Activated T-cell treated with anti-CD3 and anti-CD28 coated beads, Interleukin-2, amount 50 U/mL, for 72 hours (primary cell): Measurements from ENCODE around the gene JMJD8. TPM values are rescaled to one million over a fixed set of nuclear protein-coding genes. Genes with fewer than 3 reads are reported as not detected.

ENCODE experiments used
- ATAC-seq, 2 donors: fragments of 150-1000 bp; cut with Tn5 transposase; replicated peaks in 1 of 2; 2 replicates each; pipeline ENCODE4 v1.10.0; 2021; ENCODE audit warnings: moderate library complexity in 2 of 2, mild to moderate bottlenecking in 1 of 2
- DNase-seq, 2 donors: peaks; one replicate each; pipeline ENCODE4 v3.0.0; 2021 to 2022; ENCODE audit warnings: mixed read lengths in 1 of 2
- H3K27ac Mint-ChIP-seq: one replicate; pipeline ENCODE4 v1.8.0; 2022; ENCODE audit warnings: mild to moderate bottlenecking, moderate library complexity, mixed read lengths
- H3K27me3 Mint-ChIP-seq: one replicate; pipeline ENCODE4 v1.8.0; 2022; ENCODE audit warnings: low read depth, mixed read lengths
- H3K36me3 Mint-ChIP-seq, 2 donors: one replicate each; pipeline ENCODE4 v1.8.0; 2022; ENCODE audit warnings: mixed read lengths in 2 of 2, mild to moderate bottlenecking in 1 of 2; ENCODE audit not compliant: insufficient read depth in 2 of 2
- H3K4me1 Mint-ChIP-seq: one replicate; pipeline ENCODE4 v1.8.0; 2022; ENCODE audit warnings: low read depth, mixed read lengths
- H3K4me3 Mint-ChIP-seq, 2 donors: one replicate each; pipeline ENCODE4 v1.8.0; 2022; ENCODE audit warnings: mild to moderate bottlenecking in 2 of 2, mixed read lengths in 2 of 2, moderate library complexity in 2 of 2
- H3K9me3 Mint-ChIP-seq, 2 donors: one replicate each; pipeline ENCODE4 v1.8.0; 2022; ENCODE audit warnings: mixed read lengths in 2 of 2
- total RNA-seq, 2 donors: library from RNA; stranded (reverse); gene quantifications; one replicate each; pipeline ENCODE4 v1.2.3, GENCODE V29; 2022

The JMJD8 gene
- total RNA-seq, 2 donors from 2014 or later = 15.7 to 20.7 TPM

DNA sequence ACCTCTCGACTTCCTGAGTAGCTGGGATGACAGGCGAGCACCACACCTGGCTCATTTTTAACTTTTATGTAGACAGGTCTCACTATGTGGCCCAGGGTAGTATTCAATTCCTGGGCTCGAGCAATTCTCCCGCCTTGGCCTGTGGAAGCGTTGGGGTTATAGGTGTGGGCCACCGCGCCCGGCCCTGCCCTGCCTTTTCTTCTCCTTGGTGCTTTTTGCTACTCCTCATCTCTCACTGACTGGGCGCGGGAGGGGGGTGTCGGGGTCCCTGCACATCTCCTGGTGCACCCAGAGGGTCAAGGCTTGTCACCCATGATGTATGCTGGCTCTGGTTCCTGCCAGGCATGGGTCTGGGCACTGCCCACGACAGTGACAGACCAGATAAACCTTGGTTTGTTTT, 39.6 kb downstream of the JMJD8 start:
- no peak for ATAC-seq
- Mint-ChIP-seq H3K27ac (no peak overlapping the region), H3K4me1 (peaks cover 22% of the 10 kb centered on the region), H3K9me3 (no peaks in the 10 kb centered on the region), H3K4me3 (peak overlapping the region; percentile 58 to 79), H3K27me3 (no peaks in the 10 kb centered on the region), H3K36me3 (no peaks in the 10 kb centered on the region)
- no peak for DNase-seq

DNA sequence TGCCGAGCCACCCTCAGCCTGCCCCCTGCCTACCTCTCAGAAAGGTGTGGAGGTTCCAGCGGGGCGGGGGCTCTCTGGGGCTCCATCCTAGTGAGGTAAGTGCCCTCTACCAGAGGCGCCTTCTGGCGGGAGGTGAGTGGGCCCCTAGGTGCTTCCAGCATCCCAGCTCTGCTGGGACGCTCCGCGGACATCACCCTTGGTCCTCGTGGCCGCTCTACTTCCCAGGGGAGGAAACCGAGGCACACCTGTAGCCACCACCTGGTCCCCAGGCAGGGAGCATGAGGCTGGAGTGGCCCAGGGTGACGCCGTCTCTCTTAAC, 41.1 kb downstream of the JMJD8 start:
- Mint-ChIP-seq H3K4me3 (peak overlapping the region; percentile 79 to 80), H3K9me3 (no peaks in the 10 kb centered on the region), H3K27me3 (no peaks in the 10 kb centered on the region), H3K27ac (no peak overlapping the region), H3K36me3 (no peaks in the 10 kb centered on the region), H3K4me1 (peaks cover 26% of the 10 kb centered on the region)
- no peak for ATAC-seq
- no peak for DNase-seq

- DNase-seq (peak; percentile 47 to 56), ATAC-seq (peak; percentile 43 to 56)
- peaks cover 23% of the 10 kb centered on the region for H3K4me1 Mint-ChIP-seq
- H3K9me3 Mint-ChIP-seq = no peaks in the 10 kb centered on the region
- H3K4me3 Mint-ChIP-seq = peak overlapping the region; percentile 79 to 80
- no peaks in the 10 kb centered on the region for H3K27me3 Mint-ChIP-seq
- no peak overlapping the region for H3K27ac Mint-ChIP-seq
- H3K36me3 Mint-ChIP-seq = no peaks in the 10 kb centered on the region
Measured at GRCh38 chr16:642189-643049, 41.7 kb downstream of the JMJD8 start.

DNA sequence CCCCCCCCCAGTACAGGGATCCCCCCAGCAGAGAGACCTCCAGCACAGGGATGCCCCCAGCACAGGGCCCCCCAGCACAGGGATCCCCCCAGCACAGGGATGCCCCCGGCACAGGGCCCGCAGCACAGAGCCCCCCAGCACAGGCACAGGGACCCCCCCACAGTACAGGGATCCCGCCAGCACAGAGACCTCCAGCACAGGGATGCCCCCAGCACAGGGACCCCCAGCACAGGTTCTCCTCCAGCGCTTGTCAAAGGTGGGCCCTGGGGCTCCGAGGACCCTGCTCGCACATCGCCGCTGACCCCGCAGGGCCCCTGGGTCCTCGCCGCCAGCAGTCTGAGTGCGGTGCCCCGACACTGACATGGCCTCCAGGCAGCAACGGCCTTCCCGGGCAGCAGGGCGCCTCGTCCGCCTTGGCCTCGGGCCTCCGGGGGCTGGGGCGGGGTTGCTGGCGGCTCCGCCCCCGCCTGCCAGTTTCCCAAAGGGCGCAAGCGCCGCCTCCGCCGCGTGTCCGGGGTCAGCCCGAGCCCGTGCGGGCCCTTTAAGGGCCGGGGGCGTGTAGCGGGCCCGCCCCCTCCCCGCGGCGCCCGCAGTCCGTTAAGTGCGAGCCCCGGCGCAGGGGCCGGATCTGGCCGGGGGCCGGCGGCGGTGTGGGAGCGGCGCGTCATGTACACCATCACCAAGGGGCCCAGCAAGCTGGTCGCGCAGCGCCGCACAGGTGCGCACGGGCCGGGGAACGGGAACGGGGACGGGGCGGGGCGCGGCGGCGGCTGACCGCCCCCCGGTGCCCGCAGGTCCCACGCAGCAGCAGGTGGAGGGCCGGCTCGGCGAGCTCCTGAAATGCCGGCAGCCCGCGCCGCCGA, 42.6 kb downstream of the JMJD8 start, which contains the start of gene MCRIP2:
Gene MCRIP2, plus strand, starts transcription at position 503 of the 863 bp plus-strand sequence. Its CDS starts 164 bp downstream, at position 667.
- peak; percentile 87 for DNase-seq
- peak within 1 kb of the TSS; percentile 79 to 80 for H3K4me3 Mint-ChIP-seq
- no peak within 1 kb of the TSS for H3K27ac Mint-ChIP-seq
- no peaks in the 10 kb centered on the region for H3K27me3 Mint-ChIP-seq
- no peaks in the 10 kb centered on the region for H3K9me3 Mint-ChIP-seq
- peak; percentile 69 to 73 for ATAC-seq
- H3K36me3 Mint-ChIP-seq = no peaks in the 10 kb centered on the region
- H3K4me1 Mint-ChIP-seq = peaks cover 26% of the 10 kb centered on the region

- no peak for ATAC-seq
- no peaks in the 10 kb centered on the region for H3K36me3 Mint-ChIP-seq
- peak overlapping the region; percentile 65 to 70 for H3K4me3 Mint-ChIP-seq
- peaks cover 29% of the 10 kb centered on the region for H3K4me1 Mint-ChIP-seq
- no peaks in the 10 kb centered on the region for H3K9me3 Mint-ChIP-seq
- no peak for DNase-seq
- no peaks in the 10 kb centered on the region for H3K27me3 Mint-ChIP-seq
- H3K27ac Mint-ChIP-seq = no peak overlapping the region
Measured at GRCh38 chr16:640614-641013, 43.5 kb downstream of the JMJD8 start.

DNA sequence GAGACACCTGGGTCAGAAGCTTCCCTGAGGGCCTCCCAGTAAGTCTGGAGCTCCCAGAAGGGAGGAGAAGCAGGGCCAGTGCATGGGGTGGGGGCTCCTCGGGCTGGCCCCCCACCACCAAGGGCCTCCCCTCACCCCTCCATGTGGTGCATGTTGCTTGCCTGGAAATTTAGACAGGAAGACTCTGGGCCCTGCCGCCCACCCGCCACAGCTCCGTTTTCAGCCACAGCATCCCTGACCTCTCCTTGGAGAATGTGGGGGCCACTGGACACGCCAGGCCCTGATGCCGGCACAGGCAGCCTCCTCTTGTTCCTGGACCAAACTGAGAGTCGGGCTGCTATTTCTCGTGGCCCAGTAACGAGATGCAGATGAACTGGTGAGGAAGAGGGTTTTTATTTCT, 45.3 kb downstream of the JMJD8 start:
- H3K4me1 Mint-ChIP-seq = peaks cover 29% of the 10 kb centered on the region
- no peak for ATAC-seq
- DNase-seq = no peak
- no peak overlapping the region for H3K27ac Mint-ChIP-seq
- H3K27me3 Mint-ChIP-seq = no peaks in the 10 kb centered on the region
- H3K36me3 Mint-ChIP-seq = no peaks in the 10 kb centered on the region
- H3K9me3 Mint-ChIP-seq = no peaks in the 10 kb centered on the region
- H3K4me3 Mint-ChIP-seq = no peak overlapping the region

- H3K36me3 Mint-ChIP-seq = no peaks in the 10 kb centered on the region
- no peak overlapping the region for H3K27ac Mint-ChIP-seq
- peak overlapping the region in 1 of 2 donors; percentile 68 for H3K4me3 Mint-ChIP-seq
- DNase-seq = no peak
- ATAC-seq = no peak
- H3K9me3 Mint-ChIP-seq = no peaks in the 10 kb centered on the region
- H3K4me1 Mint-ChIP-seq = peaks cover 22% of the 10 kb centered on the region
- H3K27me3 Mint-ChIP-seq = no peaks in the 10 kb centered on the region
Measured at GRCh38 chr16:638034-638543, 46.0 kb downstream of the JMJD8 start.

- H3K36me3 Mint-ChIP-seq = no peaks in the 10 kb centered on the region
- H3K9me3 Mint-ChIP-seq = no peaks in the 10 kb centered on the region
- ATAC-seq (no peak), DNase-seq (peak; percentile 86 to 87)
- H3K4me3 Mint-ChIP-seq = peak overlapping the region; percentile 99
- H3K4me1 Mint-ChIP-seq = peaks cover 17% of the 10 kb centered on the region
- peak overlapping the region; percentile 99 for H3K27ac Mint-ChIP-seq
- no peaks in the 10 kb centered on the region for H3K27me3 Mint-ChIP-seq
Measured at GRCh38 chr16:637081-638018, 46.8 kb downstream of the JMJD8 start.

DNA sequence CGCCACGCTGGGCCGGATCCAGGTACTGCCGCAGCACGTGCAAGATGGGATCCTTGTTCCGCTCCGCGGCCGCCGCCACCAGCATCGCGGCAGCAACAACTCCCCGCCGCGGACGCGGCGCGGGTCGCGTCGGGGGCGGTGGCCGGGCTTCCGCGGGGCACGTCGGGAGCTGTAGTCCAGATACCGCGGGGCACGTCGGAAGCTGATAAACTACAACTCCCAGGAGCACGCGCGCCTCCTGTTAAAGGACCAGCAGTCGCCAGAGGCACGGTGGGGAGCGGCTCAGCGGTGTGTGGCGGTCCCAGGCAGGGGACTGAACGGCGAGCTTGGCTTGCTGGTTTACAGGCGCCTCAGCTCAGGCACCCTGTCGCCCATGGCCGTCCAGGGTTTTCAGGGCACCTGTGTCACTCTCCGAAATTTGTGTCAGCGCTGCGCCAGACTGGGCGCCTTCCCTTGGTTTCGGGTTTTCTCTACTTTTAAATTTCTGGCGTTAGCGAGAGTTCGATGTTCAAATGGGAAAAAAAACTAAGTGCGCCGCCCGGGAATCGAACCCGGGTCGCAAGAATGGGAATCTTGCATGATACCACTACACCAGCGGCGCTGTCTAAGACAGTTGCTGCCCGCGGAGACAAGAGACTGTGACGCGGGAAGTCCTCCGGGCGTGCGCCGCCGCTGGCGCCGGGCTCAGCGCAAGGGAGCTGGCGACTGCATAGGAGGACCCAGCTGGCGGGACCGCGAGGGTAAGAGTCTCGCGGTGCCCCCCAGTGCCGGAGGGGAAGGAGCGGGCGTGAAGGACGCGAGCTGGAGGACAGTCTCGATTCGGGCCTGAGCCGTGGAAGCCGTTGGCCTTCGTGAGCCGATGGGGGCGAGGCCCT, 47.7 kb downstream of the JMJD8 start, which contains the start of gene METTL26:
Gene METTL26, minus strand, starts transcription at position 100 of the 875 bp plus-strand sequence. Its CDS starts 15 bp downstream, at position 85.
- ATAC-seq (peak; percentile 88 to 89), DNase-seq (peak; percentile 94 to 96)
- peaks cover 17% of the 10 kb centered on the region for H3K4me1 Mint-ChIP-seq
- H3K4me3 Mint-ChIP-seq = peak within 1 kb of the TSS; percentile 99
- H3K9me3 Mint-ChIP-seq = no peaks in the 10 kb centered on the region
- H3K36me3 Mint-ChIP-seq = no peaks in the 10 kb centered on the region
- no peaks in the 10 kb centered on the region for H3K27me3 Mint-ChIP-seq
- H3K27ac Mint-ChIP-seq = peak within 1 kb of the TSS; percentile 99

DNA sequence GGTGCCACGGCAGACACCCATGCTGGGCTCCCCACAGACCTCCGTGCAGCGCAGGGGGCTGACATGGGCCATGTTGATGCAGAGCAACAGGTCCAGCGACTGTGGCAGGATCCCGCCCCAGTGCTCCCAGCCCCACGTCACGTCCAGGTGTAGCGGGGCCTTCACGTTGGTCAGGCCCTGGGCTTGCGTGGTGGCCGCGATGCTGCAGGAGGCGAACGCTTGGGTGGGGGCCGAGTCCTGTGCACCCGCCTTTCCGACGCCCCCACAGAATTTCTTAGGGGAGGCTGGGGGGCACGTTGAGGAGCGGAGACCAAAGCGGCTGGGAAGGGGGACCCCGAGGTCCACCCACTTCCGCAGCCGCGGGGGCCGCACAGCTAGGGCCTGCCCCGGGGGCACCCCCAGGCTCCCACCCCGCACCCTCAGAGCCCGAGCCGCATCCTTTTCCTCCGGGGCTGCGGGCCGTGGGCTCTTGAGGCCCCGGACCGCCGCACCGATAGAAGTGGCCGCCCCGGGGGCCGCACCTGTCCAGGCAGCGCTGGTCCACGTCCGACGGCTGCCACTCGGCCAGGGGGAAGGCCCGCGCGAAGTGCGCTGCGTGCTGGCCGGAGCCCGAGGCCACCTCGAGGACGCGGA, 48.4 kb downstream of the JMJD8 start:
- ATAC-seq (peak; percentile 1 to 7), DNase-seq (no peak)
- no peaks in the 10 kb centered on the region for H3K27me3 Mint-ChIP-seq

DNA sequence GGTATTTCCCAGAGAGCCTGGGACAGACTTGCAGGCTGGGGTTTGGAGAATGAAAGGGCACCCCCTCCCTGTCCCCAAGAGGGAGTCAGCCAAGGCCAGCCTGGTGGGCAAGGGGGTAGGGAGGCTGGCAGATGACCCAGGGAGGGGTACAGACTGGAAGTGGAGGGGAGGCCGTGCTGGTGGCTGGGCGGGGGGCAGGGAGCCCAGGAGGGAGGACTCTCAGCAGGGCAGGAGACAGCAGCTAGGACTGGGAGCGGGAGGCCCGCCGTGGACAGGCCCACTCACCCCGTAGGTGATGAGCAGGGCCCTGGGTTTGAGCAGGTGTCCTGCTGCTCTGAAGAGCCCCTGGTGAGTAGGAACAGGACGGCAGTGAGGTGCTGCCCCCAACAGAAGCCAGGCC, 49.1 kb downstream of the JMJD8 start:
- Mint-ChIP-seq H3K36me3 (no peaks in the 10 kb centered on the region), H3K4me3 (peak overlapping the region; percentile 65 to 99), H3K4me1 (peaks cover 17% of the 10 kb centered on the region), H3K27ac (no peak overlapping the region), H3K9me3 (no peaks in the 10 kb centered on the region), H3K27me3 (no peaks in the 10 kb centered on the region)
- DNase-seq = no peak
- ATAC-seq = no peak

More for the DNA sequence above, 48.4 kb downstream of the JMJD8 start:
- Mint-ChIP-seq H3K4me3 (peak overlapping the region; percentile 99), H3K4me1 (peaks cover 17% of the 10 kb centered on the region), H3K27ac (no peak overlapping the region), H3K36me3 (no peaks in the 10 kb centered on the region), H3K9me3 (no peaks in the 10 kb centered on the region)
